Raji (cell line): ENCODE results near the gene CLIC6.

Experiments
- POLR2A ChIP-seq: IDR thresholded peaks from 2 replicates; pipeline ENCODE4 v1.6.1; 2011; ENCODE audit warnings: low read depth, low read length, control low read depth; ENCODE audit not compliant: insufficient read depth

The CLIC6 gene

GRCh38 chr21:34728479-34728878 is 59.7 kb downstream of the CLIC6 start:
- no peak for TF ChIP-seq POLR2A

GRCh38 chr21:34730194-34730593 is 61.4 kb downstream of the CLIC6 start:
- no peak for TF ChIP-seq POLR2A

GRCh38 chr21:34730756-34731445 is 62.1 kb downstream of the CLIC6 start:
- TF ChIP-seq POLR2A: no peak

GRCh38 chr21:34732388-34732821 is 63.6 kb downstream of the CLIC6 start:
- no peak for TF ChIP-seq POLR2A

DNA sequence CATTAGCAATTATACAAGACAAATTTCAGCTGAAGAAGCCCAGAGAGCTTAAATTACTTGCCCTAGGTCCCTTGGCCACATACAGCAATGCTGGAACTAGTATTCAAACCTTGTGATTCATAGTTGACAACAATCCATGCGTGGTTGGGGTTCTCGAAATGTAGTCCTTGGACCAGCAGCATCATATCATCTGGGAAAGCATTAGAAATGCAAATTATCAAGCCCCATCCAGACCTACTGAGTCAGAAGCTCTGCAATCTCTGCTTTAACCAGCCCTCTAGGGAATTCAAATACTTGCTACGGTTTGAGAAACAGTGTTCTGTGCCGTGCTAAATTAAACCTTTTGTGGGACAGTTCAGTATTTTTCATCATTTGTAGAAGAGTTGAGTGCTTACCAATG is 65.1 kb downstream of the CLIC6 start:
- no peak for TF ChIP-seq POLR2A

GRCh38 chr21:34734696-34735095 is 65.9 kb downstream of the CLIC6 start:
- TF ChIP-seq POLR2A: no peak

GRCh38 chr21:34736116-34736874 is 67.5 kb downstream of the CLIC6 start:
- TF ChIP-seq POLR2A: no peak

DNA sequence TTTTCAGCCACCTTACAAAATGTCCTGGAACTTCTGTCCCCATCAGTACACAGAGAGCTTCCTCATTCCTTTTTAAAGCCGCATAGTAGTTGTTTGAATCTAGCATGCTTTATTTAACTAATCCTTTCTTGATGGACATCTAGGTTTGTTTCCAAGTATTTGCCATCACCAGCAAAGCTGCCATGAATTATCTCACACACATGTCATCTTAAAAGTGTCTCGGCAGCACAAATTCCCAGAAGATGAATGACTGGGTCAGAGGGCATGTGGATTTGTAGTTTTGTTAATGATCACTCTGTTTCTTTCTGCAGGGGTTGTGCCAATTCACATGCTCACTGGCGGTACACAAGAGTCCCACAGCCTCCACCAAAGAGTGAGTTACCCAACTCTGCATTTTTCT is 68.3 kb downstream of the CLIC6 start:
- TF ChIP-seq POLR2A: no peak

DNA sequence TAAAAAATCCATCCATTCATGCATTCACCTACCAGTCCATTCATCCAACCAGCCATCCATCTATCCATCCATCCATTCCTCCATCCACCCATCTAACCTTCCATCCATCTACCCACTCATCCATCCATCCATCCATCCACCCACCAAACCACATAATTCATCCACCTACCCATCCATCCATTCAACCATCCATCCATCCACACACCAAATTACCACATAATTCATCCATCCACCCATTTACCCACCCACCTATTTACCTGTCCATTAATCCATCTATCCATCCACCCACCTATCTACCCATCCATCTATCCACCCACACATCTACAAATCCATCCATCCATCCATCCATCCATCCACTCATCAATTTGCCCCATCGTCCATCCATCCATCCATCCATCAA is 71.4 kb downstream of the CLIC6 start:
- no peak for TF ChIP-seq POLR2A

- TF ChIP-seq POLR2A: no peak
Observed at GRCh38 chr21:34743285-34743684, 74.5 kb downstream of the CLIC6 start.

GRCh38 chr21:34743831-34744230 is 75.0 kb downstream of the CLIC6 start:
- no peak for TF ChIP-seq POLR2A

- no peak for TF ChIP-seq POLR2A
Observed at GRCh38 chr21:34744801-34745200, 76.0 kb downstream of the CLIC6 start.

DNA sequence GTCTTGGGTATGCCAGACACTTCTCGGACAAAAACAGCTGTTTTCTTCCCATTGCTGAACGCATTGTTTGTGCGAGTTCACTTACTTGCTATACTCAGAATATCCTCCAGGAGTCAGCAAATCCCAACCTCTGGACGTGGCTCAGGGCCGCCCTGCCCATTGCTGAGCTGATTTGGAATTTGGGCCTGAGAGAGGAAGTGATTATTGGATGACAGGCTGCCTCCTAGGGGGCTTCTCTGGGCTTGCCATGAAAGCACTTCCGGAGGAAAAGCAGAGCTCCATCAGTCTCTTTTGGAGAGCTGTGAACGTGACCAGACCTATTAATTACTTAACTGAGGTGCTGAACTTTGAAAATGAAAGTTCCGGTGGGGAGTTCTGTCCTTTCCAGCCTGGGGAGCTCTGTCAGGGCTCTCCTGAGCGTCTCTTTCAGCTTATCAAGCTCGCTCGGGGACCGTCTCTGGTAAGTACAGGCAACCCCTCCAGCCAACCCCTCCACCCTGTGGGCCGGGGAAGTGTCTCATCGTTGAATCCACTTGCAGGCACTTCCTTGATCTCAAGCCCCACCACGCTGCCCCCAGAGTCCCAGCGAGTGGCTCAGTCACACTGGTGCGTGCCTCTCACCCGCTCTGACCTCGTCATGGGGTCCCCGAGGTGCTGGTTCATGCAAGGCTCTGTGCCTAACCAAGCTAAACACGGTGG is 76.9 kb downstream of the CLIC6 start:
- no peak for TF ChIP-seq POLR2A

DNA sequence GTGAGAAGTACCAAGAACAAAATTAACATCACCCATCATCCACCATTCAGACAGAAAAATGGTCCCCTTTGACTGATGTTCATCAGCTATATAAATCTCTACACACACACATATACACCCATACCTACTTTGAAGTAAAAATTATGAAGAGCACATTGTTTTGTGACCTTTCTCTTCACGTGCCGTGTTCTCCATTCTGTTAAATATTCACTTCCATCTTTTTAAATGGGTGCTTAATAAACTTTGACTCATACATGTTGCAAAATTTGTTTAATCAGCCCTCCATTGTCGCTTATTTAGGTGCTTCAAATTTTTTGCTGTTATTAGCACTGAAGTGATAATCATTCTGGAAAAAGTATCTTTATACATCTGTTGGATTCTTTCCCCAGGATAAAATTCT is 80.1 kb downstream of the CLIC6 start:
- TF ChIP-seq POLR2A: no peak

DNA sequence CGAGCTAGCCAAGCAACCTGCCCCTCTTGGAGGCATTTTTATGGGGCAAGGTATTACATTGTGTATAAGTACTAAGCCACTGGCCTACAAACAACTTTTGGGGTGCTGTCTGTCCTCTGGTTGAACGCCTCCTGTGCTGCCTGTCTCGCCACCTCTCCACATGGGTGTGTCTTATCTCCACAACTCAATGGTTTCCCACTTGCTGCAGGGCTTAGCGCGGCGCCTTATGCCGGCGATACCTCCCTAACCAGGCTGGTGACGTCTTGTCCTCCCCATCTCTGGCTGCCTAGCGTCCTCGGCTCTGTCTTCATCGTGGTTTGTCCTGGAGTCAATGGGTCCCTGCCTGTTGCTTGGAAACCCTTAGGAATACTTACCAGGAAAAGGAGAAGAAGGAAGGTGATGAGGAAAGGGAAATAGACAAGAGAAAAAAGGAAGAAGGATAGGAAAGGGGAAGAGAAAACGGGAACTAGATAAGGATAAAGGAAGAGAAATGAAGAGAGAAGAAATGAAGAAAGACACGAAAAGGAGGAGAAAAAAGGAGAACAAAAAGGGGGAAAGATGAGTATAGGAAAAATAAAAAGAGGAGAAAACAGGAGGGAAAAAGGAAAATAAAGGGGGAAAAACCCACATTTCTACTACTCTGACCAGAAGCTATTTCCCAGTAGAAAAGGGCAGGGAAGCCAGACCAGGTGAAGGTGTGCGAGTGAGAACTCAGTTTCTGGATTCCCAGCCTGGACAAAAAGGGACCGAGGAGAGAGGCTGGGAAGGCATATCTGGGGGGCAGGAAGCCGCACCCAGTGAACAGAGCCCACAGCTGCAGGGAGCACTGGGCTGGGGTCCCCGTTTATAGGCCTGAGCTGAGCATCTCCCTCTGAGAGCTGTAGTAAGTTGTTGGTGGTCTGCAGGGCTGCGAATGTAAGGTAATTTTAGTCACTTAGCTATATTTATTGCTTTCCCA is 86.2 kb downstream of the CLIC6 start:
- TF ChIP-seq POLR2A: no peak

DNA sequence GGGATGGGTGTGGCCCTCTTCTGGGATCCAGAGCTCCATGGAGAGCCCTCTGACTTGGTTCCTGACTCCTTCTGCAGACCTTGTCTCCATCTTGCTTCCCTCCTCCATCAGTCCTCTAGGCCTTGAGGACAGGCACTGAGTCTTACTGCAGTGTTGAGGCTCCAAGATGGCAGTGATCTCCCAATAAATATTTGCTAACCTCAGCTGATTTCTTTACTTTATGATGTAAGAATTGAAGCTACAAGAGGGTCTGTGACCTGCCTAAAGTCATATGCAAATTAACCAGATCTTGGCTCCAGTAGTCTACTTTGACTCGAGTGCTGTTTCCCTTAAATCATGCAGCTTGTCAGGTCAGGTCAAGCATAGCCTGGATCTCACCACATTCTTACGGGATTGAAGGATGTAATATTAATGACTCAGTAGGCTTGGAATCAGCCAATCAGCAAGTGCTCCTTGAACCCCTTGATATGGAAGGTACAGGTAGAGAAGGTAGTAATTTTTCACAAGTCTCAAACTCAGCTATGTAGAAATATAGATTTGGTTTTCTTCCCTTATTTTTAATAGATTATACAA is 93.0 kb downstream of the CLIC6 start:
- no peak for TF ChIP-seq POLR2A
